CD4-positive, alpha-beta T cell treated with Interferon gamma for 1 hour (primary cell): ENCODE measurements around the gene STK32A.
"Not testable (repeated sequence)": the region's sequence is repeated elsewhere in the genome, so short reads cannot be mapped to it uniquely, and the experiment has no call there.

ENCODE experiments used
- DNase-seq: peaks from one replicate; pipeline ENCODE4 v3.0.0-alpha.2; 2020

The STK32A gene

DNA sequence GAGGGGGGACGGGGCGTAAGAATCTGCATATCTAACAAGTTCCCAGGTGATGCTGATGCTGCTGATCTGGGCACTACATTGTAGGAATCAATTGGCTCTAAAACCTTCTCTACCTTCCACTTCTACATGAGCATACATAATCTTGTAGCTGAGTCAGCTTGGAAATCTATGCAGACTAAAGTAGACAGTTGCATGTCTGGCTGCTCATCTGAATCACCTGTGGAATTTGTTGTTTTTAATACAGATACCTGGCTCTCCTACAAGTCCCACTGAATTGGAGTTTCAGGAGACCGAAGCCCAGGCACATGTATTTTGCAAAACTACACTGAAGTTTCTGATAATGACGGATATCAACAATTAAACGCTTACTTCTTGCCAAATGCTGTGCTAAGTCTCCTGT lies 113.6 kb downstream of the STK32A start:
- DNase-seq, result no peak

DNA sequence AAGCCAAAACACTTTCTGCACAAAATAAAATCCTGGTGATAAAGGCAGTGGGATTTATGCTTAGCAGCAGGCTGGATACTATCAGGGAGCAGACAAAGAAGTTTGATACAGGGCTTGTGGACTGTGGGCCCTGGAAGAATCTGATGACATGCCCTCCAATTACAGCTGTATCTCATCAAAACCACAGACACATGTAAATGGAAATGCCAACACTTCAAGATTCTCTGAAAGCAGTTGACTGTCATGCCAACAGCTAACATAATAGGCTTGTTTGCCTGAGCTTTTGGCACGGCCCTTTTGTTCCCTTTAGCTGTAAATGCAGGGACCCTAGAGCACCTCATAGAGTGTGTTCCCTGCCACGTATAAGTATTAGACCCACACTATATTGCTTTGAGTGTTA lies 114.4 kb downstream of the STK32A start:
- no peak for DNase-seq

DNA sequence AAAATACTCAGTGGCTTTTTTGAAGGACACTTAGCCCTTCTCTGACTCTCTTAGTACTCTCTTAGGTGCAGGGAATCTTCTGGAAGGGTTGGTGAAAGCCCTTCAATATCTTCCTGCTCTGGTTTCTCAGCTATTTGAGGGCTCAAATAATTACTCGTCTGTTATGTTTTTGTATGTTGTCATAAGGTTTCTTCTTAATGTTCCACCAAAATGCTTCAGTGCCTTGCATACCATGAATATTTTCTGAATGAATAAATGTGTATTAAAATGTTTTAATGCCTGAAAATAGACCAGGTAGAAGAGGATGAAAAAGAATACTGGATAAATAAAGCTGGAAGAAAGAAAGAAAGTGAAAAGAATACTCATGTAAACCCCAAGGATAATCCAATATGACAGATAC lies 124.3 kb downstream of the STK32A start:
- no peak for DNase-seq

DNA sequence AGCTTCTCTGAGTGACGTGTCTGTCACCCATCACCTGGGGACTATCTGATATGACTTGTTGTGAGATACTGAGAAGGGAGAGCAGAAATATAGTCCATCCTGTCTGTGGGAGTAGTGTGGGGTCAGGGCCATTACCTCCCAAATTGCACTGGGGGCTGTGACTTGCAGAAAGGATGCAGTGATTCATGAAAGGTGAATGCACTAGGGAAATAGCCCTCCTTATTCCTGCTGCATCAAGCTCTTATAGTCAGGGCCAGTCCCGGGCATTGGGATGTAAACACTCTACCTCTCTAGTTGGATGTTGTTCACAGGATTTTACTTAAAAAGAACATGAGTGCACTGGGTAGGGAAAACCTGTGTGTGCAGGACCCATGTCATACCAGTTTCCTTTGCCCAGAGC lies 124.8 kb downstream of the STK32A start:
- DNase-seq, result no peak

DNA sequence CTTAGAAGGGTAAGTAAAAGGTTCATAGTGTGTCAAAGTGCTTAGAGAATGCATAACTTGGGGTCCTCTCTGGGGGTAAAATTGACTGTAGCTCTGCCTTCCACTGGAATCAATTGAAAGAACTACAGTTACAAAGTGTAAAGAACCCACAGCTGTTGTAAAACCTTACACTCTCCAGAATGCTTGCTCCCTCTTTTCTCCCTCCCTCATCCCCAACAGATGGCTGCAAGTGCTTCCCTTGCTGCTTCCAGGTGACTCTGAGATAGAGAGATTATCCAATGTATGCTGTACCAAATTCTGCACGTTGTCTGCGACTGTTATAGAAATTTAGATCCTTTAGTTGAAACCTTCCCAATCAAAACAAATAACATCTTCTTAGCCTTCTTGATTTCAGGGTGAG lies 126.0 kb downstream of the STK32A start:
- no peak for DNase-seq

DNA sequence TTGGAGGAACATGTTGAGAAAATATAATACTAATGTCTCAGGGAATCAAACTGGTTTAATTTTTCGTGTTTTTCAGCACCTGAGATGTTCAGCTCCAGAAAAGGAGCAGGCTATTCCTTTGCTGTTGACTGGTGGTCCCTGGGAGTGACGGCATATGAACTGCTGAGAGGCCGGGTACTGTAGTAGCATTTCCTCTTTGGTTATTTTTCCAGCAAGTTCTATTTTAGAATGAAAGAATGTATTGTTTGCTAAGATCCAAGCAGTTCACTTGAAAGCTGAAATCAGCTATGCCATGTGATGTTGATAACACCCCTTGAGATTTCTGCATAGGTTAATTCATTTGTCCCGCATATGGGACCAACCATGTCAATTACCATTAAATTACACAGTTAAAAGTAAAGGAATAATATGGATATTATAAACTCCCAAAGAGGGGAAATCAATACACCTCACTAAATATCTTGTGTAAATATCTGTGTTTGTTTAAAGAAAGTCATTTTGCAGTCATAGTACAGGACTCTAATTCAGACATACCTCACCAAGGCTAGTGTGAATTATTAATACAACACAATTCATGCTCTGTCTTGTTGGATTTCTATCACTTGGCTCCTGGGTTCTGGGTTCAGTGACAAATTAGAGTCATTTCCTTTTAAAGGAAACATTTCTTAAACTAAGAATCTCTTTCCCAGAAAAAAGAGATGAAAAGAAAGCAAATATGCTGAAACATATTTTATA lies 126.8 kb downstream of the STK32A start:
- DNase-seq, result no peak

DNA sequence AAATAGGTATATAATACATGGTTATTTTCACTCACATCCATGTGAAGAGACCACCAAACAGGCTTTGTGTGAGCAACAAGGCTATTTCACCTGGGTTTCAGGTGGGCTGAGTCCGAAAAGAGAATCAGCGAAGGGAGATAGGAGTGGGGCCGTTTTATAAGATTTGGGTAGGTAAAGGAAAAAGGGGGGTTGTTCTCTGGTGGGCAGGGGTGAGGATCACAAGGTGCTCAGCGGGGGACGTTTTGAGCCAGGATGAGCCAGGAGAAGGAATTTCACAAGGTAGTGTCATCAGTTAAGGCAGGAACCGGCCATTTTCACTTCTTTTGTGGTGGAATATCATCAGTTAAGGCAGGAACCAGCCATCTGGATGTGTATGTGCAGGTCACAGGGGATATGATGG lies 132.6 kb downstream of the STK32A start:
- not testable (repeated sequence) for DNase-seq

DNA sequence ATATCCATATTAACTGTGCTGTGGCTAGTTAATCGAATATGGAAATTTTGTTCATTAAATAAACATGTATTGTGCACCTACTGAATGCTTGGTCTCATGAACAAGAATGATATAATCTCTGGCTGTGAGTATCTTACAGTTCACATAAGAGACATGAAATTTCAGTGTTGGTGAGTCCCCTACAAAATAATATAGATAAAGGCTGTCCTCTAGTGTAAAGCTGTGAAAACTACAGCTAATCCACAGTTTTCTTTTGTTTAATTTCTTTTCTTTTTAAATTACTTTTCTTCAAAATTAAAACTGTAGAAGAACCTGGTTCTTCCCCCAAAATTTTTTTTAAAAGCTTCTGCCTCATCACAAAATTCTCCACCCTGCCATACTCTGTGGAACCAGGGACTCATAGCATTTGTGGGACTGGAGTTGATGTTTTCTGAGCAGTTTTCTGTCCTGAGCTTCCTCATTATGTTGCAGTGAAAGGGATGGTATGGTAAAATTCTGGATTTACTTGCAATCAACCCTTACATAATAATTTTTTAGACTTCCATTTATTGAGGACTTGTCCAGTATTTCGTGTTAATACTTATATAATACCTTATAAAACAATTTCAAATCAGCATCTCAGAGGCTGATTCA lies 135.0 kb downstream of the STK32A start:
- no peak for DNase-seq

DNA sequence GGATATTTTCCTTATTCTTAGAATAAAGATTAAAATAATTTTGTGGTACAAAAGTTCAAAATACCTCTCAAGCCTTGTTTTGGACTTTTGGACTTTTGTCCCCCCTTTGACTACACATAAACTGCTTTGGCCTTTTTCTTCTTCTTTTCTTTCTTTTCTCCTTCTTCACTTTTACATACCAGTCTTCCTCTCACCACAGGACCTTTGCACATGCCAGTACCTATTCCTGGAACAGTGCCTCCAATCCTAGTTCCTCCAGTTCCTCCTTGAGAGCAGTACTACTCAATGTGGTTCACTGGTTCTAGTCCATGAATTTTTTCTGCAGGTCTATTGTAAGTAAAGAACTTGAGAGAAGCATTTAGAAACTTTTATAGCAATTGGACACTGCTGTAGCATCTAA lies 136.5 kb downstream of the STK32A start:
- no peak for DNase-seq

DNA sequence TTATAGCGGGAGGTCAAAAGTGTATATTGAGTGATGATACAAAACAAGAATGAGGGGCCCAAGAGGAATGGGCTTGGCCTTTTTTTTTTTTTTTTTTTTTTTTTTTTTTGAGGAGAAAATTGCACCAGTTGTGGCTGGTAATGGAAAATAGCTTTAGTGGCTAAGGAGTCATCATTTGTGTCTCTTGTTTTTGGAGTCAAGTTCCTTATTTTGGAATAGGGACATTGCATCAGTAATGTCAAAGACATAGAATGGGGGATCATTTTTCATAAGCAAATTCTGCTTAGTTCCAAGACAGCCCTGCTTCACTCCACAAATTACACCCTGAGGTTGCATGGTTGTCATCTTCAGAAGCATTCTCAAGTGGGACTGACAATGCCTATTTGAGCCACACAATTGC lies 137.4 kb downstream of the STK32A start:
- DNase-seq, result no peak

DNA sequence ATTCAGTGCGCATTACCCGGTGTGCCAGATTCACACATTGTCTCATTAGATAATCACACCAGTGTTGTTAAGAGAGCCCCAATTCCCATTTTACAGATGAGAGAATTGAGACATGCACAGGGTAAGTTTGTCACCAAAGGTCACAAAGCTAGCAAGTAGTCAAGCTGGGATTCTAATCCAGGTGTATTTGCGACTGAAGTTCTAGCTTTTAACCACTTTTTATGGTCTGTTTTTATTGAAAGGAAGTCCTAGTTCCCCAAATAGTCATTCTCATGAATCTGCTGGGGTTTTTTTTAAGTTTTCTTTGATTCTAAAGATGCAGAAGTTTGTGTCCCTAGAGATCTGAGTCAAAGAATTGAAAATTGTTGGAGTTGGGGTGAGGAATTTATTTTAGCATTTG lies 138.5 kb downstream of the STK32A start:
- no peak for DNase-seq

DNA sequence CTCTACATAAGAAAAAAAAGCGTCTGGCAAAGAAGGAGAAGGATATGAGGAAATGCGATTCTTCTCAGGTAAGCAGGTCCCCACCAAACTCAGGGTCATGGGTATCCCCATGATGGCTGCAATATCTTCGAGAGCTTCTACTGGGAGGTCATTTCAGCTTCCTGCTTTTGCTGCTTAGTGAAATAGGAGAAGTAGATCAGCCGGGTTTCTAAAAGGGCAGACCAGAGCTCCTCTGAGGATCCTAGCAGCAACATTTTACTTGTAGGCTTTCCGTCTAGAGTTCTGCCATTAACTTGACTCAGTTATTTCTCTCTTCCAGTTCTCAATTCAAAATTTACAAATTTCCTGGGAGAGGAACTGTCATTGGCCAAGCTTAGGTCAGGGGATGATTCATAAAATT lies 140.3 kb downstream of the STK32A start:
- no peak for DNase-seq

DNA sequence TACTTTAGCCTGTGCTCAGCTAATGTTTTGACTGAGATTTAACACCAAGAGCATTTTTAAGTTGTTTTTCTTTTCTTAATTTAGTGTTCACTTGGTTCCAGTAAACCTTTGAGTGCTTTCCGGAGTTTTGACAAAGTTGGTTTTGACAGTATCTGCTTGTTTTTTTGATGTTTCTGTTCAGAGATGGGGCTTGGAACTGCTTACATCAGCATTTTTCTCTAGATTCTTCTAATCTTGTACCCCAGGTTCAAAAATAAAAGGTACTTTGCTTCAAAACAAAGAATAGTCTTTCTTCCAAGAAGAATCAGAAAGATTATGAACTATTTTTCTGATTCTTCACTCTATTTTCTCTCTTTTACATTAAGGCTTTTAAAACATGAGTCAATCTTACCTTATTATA lies 142.9 kb downstream of the STK32A start:
- no peak for DNase-seq

DNA sequence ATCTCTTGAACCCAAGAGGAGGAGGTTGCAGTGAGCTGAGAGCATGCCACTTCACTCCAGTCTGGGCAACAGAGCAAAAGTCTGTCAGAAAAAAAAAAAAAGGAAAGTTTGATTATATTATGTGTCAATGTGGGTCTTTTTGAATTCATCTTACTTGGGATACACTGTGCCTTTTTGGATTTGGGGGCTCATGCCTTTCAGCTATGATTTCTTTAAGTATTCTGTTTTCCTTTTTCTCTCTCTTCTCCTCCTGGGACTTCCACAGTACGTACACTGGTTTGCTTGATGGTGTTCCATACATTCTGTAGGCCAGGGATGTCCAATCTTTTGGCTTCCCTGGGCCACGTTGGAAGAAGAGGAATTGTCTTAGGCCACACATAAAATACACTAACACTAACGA lies 146.7 kb downstream of the STK32A start:
- no peak for DNase-seq

DNA sequence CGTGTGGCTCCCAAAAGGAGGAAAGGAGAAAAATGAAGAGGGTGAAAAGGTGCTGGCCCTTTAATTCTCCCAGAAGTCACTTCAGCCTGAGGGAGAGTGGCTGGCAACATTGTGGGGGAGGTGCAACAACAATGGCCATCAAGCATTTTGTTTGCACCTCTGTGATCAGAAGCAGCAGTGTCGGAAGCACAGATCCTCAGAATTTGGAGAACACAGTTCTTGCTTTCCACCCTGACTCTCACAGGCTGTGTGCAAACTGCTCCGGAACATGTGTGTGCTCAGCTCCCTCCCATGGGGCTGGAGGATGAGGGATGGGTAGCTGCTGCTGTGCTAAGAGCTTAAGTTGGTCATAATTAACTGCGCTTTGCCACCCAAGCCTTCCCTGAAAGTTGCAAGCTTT lies 147.9 kb downstream of the STK32A start:
- no peak for DNase-seq

DNA sequence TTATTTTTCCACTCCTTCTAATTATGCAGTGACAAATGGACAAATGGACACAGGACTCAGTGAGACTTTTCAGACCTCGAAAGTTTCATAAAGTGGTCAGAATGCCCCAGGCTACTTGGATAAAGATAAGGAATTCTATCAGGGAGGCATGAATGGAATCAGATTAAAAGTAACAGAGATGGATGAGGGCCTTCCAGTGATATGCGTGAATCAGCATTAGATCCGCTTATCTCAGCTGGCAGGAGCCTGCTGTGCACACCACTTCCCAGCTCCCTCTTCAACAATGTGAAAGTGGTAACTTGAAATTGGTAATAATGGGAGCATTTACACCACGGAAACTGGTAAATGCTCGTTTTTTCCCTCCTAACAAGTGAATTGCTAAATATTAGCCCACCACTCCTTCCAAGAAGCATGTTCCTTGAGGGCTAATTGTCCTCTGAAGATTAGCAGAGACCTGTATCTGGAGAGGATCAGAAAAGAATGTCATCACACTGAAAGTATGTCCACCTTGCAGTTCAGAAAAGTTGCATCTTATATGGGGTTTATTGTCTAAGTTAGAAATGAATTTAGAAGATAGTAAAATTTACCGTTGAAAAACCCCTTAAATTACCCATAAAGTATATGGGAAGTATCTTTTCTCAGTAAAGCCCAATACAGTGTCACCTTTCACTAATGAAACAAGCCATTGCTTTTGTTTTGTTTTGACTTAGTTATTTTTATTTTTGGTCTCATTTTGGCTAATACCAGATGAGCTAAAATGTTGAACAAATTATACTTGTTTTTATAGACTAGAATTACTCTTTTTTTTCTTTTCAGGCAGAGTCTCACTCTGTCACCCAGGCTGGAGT lies 149.7 kb downstream of the STK32A start:
- DNase-seq, result no peak

DNA sequence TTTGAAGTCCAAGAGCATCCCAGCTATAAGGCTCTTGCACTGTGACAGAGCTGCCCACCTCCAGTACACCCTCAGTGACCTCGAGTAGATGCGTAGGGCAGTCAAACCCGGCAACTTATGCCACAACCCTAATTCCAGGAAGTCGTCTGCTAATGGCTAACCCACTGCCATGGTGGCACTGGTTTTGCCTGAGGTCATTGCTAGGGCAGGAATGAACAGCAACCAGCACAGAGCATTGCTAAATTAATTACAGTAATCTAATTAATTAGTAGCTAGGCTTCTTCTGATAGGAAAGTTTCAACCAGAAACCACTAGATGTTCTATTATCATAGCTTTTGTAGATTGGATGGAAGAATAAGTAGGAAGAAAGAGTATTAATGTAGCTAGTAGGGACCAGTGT lies 152.3 kb downstream of the STK32A start:
- DNase-seq, result no peak

DNA sequence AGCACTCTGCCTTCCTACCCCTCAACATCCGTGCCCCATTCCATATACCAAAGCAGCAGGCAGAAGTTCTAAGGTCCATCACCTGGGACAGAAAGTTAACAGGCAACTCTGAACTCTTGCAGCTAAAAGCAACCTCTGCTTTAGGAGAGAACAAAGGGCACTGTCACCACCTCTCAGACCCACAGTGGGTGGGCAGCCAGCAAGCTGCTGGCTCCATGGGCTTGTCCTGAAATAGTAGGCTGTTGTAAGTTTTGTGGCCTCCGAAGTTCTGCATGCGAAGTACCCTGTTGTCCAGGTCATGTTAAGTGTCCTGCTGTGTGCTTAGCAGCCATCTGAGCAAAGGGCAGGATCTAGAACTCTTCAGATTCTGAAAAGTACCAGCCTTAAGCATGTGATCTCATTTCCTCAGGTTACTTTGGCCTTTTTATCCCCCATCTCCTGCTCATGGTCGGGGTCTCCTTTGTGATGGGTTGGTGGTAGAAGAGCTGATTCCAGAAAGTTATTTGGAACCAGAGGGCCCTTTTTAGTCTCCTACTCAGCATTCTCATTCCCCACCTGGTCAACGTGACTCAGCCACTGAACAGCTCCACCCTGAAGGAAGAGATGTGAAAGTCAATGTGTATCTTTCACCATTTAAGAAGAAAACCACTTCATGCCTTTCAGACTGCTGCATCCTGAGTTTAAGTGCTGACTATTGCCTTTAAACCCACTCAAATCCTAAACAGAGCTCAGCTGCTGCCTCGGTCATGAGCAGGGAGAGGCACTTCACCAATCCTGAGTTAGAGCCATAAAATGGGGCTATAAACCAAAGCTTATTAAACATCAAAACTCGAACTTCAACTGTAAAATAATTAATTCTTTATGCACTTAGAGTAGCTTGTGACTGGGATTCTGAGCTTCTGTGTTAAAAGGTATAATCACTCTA lies 153.6 kb downstream of the STK32A start:
- no peak for DNase-seq

DNA sequence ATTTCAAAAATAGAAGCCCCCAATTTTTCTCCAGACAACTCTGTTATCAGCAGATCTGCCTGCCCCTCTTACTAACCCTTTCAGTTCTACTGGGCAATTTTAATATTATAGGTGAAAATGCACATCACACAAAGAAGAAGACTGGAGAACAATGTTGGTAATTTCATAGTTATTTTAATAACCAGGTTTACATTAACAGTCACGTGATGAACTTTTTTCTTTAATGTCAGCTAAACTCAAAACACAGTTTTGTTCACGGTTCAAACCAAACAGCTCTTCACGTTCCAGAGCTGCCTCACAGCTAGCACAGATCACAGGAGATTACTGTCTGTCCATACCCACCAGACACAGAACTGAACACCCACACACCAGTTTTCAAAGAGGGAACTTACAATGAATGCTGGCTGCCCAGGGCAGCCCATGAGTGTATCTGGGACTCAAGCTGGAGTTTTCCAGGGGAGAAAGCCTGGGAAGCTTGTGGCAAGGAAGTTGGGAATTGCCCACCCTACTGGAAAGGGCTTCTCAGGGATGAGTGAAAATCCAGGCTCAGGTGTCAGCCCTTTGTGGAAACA lies 155.9 kb downstream of the STK32A start:
- no peak for DNase-seq

DNA sequence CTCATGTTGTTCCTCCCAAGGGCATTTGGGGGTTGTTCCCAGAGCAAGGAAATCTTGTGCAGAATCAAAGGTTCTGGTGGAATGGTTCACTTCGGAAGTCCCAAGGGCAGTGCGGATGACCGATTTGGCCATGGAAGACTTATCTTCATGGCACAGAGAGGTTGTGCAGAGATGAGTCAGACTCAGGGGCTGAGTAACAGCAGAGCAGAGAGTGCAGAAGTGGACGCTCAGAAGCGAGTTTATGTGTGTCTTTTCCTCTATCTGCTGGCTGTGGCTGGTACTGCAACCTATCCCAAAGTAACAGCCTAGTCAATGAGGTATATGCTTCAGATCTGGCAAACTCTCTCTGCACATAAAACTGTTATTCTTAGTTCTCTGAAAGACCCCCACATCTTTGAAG lies 157.0 kb downstream of the STK32A start:
- DNase-seq, result no peak

DNA sequence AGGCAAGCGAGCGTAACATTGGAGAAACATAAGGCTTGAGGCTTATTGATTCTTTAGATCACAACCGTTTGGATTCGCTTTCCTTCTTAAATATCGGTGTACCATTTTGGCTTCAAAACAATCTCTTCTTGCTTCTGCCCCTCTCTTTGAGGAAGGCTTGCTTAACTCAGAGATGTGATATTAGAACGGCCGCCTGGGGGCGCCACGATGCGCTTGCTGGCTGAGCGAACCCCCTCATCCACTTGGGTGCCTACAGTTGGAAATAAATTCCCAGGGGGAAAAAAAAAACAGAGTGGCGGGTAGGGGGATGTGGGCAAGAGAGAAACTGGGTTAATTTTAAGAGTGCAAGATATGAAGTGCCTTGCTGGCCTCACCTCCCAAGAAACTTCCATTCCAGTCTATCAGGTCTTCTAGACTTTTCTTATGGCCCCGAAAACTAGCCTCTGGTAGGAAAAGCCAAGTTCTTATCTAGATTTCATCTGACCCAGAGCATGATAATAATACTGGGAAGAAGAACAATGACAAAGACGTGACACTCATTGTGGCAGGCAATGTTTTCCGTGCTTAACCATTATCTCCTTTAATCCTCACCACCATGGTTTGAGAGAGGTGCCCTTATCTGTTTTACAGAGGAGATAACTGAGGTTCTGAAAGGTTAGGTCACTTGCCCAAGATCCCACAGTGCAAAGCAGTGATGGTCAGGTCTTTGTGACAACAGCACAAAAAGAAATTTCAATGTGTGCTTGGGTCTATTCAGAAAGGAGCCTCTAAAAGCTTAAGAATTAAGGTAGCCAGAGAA lies 159.2 kb downstream of the STK32A start:
- no peak for DNase-seq
